Putamen (tissue), 1 donor: ENCODE data around the gene ASAP2.

ENCODE experiments used
- DNase-seq: peaks from one replicate; pipeline ENCODE4 v3.0.0-alpha.2; 2016; ENCODE audit warnings: low spot score

Gene ASAP2

GRCh38 chr2:9430316-9431293 is 224.0 kb downstream of the ASAP2 start:
- DNase-seq = no peak

- DNase-seq = no peak
Observed at GRCh38 chr2:9434489-9434888, 227.9 kb downstream of the ASAP2 start.

DNA sequence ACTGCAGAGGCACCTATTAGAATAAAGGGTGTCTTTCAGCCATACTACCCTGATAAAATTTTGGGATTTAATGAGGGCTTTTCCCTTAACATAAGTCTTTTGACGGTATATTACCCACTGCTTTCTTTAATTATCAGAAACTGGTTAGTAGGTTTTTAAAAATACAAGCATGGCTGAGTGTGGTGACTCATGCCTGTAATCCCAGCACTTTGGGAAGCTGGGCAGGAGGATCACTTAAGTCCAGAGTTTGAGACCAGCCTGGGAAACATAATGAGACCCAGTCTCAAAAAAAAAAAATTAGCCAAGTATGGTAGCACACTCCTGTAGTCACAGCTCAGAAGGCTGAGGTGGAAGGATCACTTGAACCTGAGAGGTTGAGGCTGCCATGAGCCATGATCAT is 232.9 kb downstream of the ASAP2 start:
- DNase-seq = no peak

GRCh38 chr2:9440058-9440727 is 233.6 kb downstream of the ASAP2 start:
- no peak for DNase-seq

GRCh38 chr2:9441556-9441955 is 234.9 kb downstream of the ASAP2 start:
- no peak for DNase-seq

GRCh38 chr2:9443526-9443925 is 236.9 kb downstream of the ASAP2 start:
- DNase-seq = no peak

GRCh38 chr2:9445089-9445488 is 238.5 kb downstream of the ASAP2 start:
- no peak for DNase-seq

DNA sequence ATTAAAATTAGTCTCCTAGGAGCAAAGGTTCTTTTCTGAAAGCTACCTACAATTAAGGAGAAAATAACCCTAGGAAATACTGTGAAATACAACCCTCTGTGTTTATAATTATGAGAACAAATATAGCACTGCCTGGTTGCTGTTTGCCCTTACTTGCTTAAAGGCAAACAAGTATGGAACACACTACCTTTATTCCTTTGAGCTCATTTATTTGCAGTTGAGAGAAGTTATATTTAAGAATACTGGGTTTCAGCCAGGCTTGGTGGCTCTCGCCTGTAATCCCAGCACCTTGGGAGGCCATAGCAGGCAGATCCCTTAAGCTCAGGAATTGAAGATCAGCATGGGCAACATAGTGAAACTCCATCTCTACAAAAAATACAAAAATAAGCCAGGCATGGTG is 244.6 kb downstream of the ASAP2 start:
- no peak for DNase-seq
